Measurements from ENCODE around the gene ITGB2. TPM values are rescaled to one million over a fixed set of nuclear protein-coding genes. Genes with fewer than 3 reads are reported as not detected.

ITGB2 gene
- total RNA-seq, 1 experiment from 2014 or later: 6.0 TPM

- Histone ChIP-seq H3K4me3 (no peak overlapping the region), H3K4me1 (replicated peaks; ENCODE audit: insufficient read depth) (peaks cover 19% of the 10 kb centered on the region), H3K9me3 (ENCODE audit: insufficient read depth, low read depth) (no peaks in the 10 kb centered on the region), H3K36me3 (ENCODE audit: low read depth) (no peaks in the 10 kb centered on the region), H3K27ac (no peak overlapping the region), H3K9me2 (ENCODE audit: insufficient read depth) (no peaks in the 10 kb centered on the region), H3K27me3 (ENCODE audit: insufficient read depth, low read depth) (no peaks in the 10 kb centered on the region), H4K20me1 (ENCODE audit: insufficient read depth) (no peaks in the 10 kb centered on the region; the same call in 1 of the 2 replicates), H2AFZ (no peak overlapping the region), H3K4me2 (no peak overlapping the region), H3F3A (ENCODE audit: insufficient read depth, low read depth) (no peaks in the 10 kb centered on the region; the same call in 1 of the 2 replicates), H3K79me2 (ENCODE audit: low read depth) (peaks cover 14% of the 10 kb centered on the region)
- DNase-seq: no peak
- ChIA-PET POLR2A (ENCODE audit: unreplicated experiment) (no interaction called here), CTCF (no interaction called here)
- no TSS peak for BruUV-seq (replicated peaks)
- intact Hi-C loops (cut with micrococcal nuclease; ENCODE audit: unreplicated experiment): loop anchor here (10.0 kb wide), 1 partner anchor 421 kb away; no protein-coding TSS in a partner anchor
- TF ChIP-seq EZH2 (IDR thresholded peaks at IDR 0.05; ENCODE audit: low read depth): no peak
- no peak for TF ChIP-seq CTCF (conservative IDR thresholded peaks at IDR 0.05)
Observed at GRCh38 chr21:44935533-44935927, 14.8 kb upstream of the ITGB2 start.

GRCh38 chr21:44934797-44935532 is 14.3 kb upstream of the ITGB2 start:
- POLR2A ChIA-PET (ENCODE audit: unreplicated experiment): no interaction called here
- TF ChIP-seq EZH2 (IDR thresholded peaks at IDR 0.05; ENCODE audit: low read depth) (no peak), CTCF (conservative IDR thresholded peaks at IDR 0.05) (no peak)
- intact Hi-C loops (cut with micrococcal nuclease; ENCODE audit: unreplicated experiment): loop anchor here (10.0 kb wide), 1 partner anchor 420 kb away; no protein-coding TSS in a partner anchor

GRCh38 chr21:44934276-44934675 is 13.6 kb upstream of the ITGB2 start:
- TF ChIP-seq CTCF (conservative IDR thresholded peaks at IDR 0.05): no peak
- TF ChIP-seq EZH2 (IDR thresholded peaks at IDR 0.05; ENCODE audit: low read depth): no peak
- Histone ChIP-seq H3K36me3 (ENCODE audit: low read depth) (no peaks in the 10 kb centered on the region), H3K79me2 (ENCODE audit: low read depth) (peaks cover 5% of the 10 kb centered on the region), H3K4me1 (replicated peaks; ENCODE audit: insufficient read depth) (peaks cover 31% of the 10 kb centered on the region), H3K27me3 (ENCODE audit: insufficient read depth, low read depth) (no peaks in the 10 kb centered on the region), H4K20me1 (ENCODE audit: insufficient read depth) (no peaks in the 10 kb centered on the region; the same call in 1 of the 2 replicates), H3F3A (ENCODE audit: insufficient read depth, low read depth) (peaks cover 3% of the 10 kb centered on the region; the same call in 1 of the 2 replicates), H3K27ac (no peak overlapping the region), H2AFZ (no peak overlapping the region), H3K9me2 (ENCODE audit: insufficient read depth) (no peaks in the 10 kb centered on the region), H3K4me3 (no peak overlapping the region), H3K9me3 (ENCODE audit: insufficient read depth, low read depth) (no peaks in the 10 kb centered on the region), H3K4me2 (no peak overlapping the region)
- intact Hi-C loops (cut with micrococcal nuclease; ENCODE audit: unreplicated experiment): loop anchor here (10.0 kb wide), 1 partner anchor 419 kb away; no protein-coding TSS in a partner anchor
- POLR2A ChIA-PET (ENCODE audit: unreplicated experiment): no interaction called here
- no peak for DNase-seq
- BruUV-seq (replicated peaks): no TSS peak
- CTCF ChIA-PET: no interaction called here

More at GRCh38 chr21:44934797-44935532, 14.3 kb upstream of the ITGB2 start:
- no peaks in the 10 kb centered on the region for H3K36me3 ChIP-seq (ENCODE audit: low read depth)
- H3K4me1 ChIP-seq (replicated peaks; ENCODE audit: insufficient read depth): peaks cover 24% of the 10 kb centered on the region
- H3K27ac ChIP-seq: no peak overlapping the region
- H3K4me2 ChIP-seq: no peak overlapping the region
- no peak overlapping the region for H2AFZ ChIP-seq
- no peaks in the 10 kb centered on the region for H3K9me2 ChIP-seq (ENCODE audit: insufficient read depth)
- DNase-seq: no peak
- H3K27me3 ChIP-seq (ENCODE audit: insufficient read depth, low read depth): no peaks in the 10 kb centered on the region
- H3K9me3 ChIP-seq (ENCODE audit: insufficient read depth, low read depth): no peaks in the 10 kb centered on the region
- H3K79me2 ChIP-seq (ENCODE audit: low read depth): peaks cover 8% of the 10 kb centered on the region
- no peak overlapping the region for H3K4me3 ChIP-seq
- BruUV-seq (replicated peaks): no TSS peak
- no peaks in the 10 kb centered on the region; the same call in 1 of the 2 replicates for H4K20me1 ChIP-seq (ENCODE audit: insufficient read depth)
- no peaks in the 10 kb centered on the region; the same call in 1 of the 2 replicates for H3F3A ChIP-seq (ENCODE audit: insufficient read depth, low read depth)
- CTCF ChIA-PET: no interaction called here
